HG03095 (cell line): ENCODE data around the gene DAO.
"Not testable (repeated sequence)": the region's sequence is repeated elsewhere in the genome, so short reads cannot be mapped to it uniquely, and the experiment has no call there.

Experiments used
- ATAC-seq: cut with Tn5 transposase; IDR thresholded peaks from one replicate; pipeline ENCODE4 v1.9.1; 2021; ENCODE audit warnings: moderate library complexity; ENCODE audit not compliant: unreplicated experiment

The DAO gene

DNA sequence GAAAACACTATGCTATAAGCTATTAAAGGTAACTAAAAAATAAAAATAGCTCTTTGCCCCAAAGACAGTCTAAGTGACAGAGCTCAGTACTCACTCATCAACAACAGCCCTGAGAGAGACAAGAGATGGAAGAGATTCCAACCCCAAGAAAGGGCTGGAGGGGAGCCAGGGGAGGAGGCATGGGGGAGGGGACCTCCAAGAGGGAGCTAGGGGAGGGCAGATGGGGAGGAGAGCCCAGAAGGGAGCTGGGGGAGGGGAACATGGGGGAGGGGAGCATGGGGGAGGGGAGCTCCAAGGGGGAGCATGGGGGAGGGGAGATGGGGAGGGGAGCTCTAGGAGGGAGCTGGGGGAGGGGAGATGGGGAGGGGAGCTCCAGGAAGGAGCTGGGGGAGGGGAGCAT is 30.2 kb upstream of the DAO start:
- no peak for ATAC-seq

DNA sequence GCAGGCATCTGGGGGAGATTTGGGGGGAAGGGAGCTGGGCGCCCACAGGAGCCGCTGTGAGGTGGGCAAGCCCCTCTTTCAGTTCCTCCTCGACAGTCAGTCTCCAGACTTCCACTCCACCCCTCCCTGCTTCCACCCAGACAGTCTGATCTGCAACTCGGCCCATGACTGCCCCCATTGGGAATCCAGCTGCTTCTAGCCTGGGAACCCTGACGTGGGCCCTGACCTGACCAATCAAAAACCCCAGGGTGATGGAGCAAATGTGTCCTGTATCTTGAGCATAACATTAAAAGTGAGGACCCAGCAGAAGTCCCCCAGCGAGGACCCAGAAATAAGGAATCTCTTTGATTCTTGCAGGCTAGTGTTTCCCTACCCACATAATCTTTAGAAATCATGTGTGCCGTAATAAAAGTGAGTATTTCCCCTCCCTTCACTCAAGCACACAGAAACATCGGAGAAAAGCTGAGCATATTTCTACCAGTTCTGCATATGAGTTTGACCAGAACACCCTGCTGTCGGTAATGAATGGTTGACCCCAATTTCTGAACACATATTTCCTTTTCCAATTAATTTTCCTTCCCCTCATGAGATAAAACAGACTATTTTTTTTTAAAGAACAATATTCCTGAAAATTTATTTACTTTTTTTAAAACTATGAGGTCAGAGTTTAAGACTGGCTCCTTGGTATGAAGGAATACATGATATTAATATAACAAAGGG is 28.9 kb upstream of the DAO start:
- no peak for ATAC-seq

DNA sequence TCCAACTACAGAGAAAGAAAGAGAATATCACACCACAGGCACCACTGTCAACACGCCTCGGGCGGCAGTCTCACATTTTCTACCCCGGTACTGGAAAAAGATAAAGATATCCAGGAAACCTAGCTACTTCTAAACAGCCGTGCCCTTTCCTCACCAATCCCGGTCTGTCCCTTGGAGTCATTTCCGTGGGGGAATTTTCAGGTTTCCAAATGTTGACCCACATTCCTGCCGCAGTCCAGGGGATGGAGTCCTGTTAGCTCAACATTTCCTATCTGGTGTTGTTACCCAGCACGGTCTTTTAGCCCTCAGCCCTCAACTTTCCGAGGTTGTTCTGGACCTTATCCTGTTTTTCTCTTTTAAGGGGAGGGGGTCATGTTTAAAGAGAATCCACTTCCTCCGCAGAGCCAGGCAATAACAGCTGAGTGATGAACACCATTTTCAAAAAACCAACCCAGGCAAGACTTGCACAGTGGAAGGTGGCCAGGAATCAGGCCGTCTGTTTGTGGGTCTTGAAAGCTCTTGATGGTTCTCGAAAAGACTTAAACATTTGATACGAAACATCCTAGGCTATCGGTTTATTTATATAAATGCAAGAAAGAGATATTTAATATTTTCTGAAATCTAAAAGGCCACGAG is 27.1 kb upstream of the DAO start:
- no peak for ATAC-seq

DNA sequence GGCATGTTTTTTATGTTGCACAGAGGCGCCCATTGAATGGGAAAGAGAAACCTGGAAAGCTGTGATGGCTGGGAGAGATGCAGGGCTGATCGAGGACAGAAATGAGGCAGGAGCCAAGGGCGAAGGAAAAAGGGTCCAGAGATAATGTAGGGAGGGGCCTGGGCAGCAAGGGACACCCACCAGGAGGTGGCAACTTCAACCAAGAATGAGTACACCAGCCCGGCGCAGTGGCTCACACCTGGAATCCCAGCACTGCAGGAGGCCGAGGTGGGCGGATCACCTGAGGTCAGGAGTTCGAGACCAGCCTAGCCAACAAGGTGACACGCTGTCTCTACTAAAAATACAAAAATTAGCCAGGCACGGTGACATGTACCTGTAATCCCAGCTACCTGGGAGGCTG is 26.5 kb upstream of the DAO start:
- ATAC-seq: no peak

DNA sequence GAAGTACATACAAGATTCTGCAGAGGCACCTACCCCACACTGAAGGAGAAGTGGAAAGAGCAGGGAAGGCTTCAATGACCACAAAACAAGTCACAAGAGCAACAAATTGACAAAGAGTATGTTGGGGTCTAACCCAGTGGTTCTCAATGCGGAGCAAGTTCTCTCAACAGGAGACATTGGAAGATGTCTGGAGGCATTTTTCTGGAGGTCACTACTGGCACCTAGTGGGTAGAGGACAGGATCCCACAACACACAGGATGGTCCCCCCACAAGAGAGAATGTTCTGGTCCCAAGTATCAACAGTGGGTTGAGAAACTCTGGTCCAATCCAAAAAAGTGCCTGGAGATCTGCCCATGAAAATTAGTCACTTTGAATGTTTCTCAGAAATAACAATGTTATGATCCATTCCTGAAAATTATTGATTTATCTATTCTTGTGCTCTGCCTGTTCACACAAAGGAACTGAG is 25.9 kb upstream of the DAO start:
- no peak for ATAC-seq

DNA sequence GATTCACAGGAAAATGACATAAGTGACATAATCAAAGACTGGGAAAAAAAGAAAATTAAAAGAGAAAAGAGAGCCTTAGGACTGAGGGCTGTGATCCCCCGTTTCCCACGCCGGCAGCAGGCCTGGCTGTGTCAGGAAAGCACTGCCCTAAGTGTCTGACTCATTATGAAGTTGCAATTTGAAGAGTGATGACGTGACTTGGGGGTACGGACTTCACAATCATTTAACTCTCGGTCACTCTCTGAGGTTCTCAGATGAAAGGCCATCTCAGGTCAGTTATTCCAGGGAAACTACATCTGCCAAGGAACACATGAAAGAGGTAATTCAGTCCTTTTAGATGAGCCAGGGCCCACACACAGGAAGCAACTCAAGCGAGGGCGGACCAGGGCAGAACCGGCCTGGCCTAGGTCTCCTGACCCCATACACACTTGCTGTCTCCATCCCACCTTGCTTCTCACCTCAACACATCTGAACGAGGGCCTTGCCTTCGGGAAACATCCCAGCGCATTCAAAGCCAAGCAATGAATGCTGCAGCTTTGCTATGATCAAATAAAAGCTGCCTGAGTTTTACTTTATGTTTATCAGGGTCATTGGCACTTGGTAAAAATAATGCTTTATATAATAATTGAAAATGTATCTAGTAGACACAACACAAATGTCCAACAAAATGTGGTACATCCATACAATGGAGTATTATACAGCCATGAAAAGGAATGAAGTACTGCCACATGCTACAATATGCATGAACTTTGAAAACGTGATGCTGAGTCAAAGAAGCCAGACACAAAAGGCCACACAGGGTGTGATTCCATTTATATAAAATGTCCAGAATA is 25.2 kb upstream of the DAO start:
- ATAC-seq: peak; percentile 29

DNA sequence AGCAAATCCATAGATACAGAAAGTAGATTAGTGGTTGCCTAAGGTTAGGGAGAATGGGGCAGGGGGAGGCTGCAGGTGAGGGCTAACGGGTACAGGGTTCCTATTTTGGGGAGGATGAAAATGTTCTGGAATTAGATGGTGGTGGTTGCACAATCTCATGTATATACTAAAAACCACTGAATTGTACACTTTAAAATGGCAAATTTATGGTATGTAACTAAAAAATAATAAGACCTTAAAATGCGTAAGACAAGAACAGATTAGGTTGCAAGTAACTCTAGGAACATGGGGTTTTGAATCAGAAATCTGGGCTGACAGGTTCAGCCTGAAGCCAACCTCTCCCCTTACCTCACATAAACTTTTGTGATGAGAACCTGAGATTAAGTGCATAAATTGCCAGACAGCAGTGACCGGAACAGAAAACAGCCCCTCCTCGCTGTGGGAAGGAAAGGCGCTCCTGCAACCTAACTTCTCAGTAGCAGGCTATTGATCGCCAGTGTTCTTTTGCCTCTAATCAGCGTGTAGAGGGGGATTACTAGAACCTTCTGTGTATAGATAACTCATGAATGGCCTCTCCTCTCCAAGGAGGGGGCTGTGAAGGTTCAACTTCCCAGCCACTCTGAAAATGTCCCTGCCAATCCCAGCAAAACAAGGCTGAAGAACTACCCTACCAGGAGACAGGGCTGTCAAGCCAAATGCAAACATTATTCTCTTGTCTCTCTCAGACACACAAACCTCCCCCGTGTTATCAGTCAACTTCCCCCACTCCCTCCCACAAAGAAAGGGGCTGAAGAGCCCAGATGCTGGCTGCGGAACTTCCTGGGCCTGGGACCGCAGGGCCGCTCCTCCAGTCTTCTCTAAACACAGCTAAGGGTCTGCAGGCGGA is 24.4 kb upstream of the DAO start:
- no peak for ATAC-seq

DNA sequence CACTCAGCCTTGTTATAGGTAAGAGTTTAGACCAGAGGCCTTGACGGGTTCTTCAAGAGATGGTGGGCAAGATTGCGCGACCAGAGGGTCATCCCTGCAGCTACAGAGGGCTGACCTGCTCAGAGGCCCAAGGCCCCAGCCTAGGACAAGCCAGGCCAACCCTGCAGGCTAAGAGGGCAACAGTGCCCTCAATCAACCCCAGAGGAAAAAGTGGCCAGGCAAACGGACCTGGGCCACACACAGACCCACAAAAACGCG is 23.8 kb upstream of the DAO start:
- ATAC-seq: no peak

DNA sequence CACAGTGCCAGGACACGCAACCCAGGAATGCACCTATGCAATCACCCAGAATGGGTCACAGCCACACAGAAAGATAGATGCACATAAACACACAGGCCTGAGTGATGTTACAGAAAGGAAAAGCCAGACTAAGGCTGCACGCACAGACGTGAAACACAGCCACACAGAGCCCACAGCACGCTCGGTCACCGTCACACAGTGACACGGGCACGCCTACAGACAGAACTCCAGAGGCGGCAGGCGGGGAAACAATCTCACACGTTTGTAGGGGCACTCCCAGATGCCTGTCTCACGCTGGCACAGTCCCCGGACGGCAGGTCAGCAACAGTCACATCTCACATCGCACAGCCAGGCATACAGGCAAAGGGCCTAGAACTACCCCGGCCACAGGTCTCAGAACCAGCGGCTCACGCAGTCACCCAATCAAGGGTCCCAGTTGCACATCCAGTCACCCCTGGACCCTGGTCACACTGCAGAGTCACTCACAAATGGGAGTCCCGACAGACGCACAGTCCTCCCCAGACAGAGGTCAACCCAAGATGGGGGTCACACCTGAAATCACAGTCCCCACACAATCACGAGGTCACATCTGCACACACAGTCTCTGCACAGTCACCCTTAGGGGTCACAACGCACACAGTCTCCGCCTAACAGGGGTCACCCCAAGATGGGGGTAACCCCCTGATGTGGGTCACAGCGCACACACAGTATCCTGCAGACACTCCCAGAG is 23.3 kb upstream of the DAO start:
- peak; percentile 17 for ATAC-seq

DNA sequence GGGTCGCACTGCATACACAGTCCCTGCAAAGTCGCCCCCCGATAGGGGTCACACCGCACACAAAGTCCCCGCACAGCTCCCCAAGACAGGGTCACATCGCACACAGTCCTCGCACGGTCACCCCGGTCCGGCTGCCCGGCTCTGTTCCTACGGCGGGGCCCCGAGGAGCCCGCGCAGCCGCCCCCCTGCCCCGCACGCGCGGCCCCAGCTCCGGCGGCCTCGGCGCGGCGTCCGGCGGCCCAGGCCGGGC is 22.8 kb upstream of the DAO start:
- no peak for ATAC-seq

DNA sequence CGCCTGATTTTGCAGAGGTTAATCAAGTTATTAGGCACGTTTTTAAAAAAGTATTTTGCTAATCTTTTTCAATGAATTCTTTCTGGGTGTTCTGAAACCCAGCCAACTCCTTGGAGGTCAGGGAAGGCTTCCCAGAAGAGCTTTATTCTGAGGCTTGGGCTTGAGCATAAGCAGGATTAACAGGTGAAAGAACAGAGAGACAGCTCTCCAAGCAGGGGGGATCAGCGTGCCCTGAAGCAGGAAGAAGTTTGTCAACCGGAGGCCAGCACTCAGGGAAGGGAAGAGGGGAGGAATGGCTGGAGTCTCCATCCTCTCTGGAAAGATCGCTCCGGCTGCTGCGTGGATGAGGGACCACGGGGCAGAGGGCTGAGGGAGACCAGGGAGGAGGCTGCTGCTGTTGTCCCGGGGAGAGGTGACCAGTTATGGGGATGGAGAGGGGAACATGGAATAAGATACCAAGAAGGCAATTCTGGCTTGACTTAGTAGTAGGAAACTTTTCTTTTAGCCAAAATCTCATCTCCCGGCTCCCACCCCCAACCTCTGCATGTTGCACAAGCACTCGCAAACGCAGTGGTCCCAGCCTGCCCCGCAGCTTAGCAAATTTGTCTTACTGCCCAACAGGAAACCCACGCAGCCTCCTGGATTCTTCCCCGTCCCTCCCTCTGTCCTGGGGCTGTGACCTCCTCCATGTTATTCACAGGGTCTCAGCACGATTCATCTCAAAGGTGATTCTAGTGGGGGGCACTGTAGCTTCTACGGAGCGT is 21.4 kb upstream of the DAO start:
- ATAC-seq: no peak

DNA sequence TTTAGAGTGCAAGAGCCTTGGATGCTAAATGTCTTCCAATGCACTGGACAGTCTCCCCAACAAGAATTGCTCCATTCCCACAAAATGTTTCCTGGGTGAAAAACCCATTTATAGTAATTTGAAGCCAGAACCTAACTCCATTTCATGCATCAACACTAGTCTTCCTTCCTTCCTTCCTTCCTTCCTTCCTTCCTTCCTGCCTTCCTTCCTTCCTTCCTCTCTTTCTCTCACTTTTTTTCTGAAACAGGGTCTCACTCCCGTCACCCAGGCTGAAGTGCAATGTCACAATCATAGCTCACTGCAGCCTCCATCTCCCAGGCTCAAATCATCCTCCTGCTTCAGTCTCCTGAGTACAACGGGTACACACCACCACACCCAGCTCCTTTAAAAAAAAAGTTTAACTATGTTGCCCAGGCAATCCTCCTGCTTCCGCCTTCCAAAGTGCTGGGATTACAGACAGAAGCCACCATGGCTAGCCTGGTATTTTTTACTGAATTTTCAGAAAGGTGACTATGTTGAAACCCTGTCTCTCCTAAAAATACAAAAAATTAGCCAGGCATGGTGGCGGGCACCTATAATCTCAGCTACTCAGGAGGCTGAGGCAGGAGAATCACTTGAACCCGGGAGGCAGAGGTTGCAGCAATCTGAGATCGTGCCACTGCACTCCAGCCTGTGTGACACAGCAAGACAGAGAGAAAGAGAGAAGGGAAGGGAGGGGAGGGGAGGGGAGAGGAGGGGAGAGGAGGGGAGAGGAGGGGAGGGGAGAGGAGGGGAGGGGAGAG is 20.6 kb upstream of the DAO start:
- not testable (repeated sequence) for ATAC-seq

DNA sequence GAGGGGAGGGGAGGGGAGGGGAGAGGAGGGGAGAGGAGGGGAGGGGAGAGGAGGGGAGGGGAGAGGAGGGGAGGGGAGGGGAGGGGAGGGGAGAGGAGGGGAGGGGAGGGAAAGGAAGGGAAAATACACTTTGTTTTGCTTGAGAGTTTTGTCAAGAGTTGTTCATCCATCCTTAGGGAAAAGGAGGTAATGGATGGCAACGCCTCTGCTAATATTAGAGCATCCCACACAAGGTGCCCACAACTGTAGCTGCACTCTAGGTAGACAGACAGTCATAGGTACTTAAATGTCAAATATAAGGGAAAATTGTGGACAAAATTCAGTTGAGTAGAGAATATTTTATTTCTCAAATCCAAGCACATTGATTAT is 20.0 kb upstream of the DAO start:
- no peak for ATAC-seq

DNA sequence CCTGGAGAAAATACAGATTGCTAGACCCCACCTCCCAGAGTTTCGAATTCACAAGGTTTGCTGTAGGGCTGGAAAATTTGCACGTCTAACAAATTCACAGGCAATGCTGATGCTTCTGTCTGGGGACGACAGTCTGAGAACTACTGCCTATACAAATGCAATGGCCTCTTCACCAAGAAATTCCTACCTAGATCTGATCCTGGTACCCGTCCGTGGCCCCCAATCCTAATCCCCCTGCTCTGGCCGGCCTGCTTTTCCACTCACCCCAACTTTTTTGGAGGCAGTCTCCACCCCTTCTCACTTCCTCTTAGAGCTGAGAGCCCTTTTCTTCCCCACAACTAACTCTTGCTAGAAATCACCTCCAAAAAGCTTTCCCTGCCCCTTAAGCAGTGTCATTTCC is 19.4 kb upstream of the DAO start:
- ATAC-seq: no peak

DNA sequence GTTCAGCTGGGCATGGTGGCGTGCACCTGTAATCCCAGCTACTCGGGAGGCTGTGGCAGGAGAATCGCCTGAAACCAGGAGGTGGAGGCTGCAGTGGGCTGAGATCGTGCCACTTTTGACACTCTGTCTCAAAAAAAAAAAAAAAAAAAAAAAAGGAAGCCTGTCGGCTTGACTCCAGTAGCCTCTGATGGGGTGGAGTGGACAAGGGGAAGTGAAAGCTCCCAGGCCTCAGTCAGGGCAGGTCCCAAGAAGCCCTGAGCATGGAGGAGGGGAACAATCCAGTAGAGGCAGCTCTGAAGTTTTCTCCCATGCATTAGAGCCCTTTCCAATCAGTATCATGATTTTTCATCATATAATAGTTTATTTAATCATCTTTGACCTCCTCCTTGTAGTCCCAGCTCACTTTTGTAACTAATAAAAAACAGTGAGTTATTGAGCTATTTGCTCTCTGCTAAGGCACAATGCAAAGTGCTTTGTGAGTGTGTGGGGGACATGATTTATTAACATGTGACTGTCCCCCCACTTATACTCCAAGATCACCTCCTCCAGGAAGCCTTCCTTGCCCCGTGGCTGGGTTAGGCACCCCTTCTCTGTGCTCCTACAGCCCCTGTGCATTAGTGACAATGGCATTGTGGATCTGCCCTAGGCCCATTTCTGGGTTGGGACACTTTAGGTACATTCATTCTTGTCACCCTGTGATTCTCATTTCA is 17.9 kb upstream of the DAO start:
- ATAC-seq: no peak

DNA sequence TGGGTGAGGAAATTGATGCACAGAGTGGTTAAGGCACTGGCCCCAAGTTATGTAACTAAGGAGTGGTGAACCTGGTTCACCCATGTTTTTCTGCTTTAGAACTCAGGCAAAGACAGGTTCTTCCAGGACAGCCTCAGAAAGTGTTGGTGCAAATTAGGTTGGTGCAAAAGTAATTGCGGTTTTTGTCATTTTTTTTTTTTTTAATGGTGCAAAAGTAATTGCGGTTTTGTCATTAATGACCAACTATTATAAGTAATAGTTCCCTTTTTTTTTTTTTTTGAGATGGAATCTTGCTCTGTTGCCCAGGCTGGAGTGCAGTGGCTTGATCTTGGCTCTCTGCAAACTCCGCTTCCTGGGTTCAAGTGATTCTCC is 17.3 kb upstream of the DAO start:
- ATAC-seq: no peak

DNA sequence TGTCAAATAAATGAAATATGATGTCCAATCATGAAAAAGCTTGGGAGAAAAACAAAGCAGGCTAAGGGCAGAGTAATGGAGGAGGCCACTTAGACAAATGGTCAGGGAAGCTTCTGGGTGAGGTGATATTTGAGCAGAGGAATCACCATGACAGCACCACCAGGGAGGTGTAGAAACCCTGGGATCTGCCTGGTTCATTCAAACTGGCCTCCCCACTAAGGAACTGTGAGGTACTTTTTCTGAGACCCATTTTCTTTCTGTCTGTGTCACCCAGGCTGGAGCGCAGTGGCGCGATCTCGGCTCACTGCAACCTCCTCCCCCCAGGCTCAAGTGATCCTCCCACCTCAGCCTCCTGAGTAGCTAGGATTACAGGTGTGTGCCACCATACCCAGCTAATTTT is 14.7 kb upstream of the DAO start:
- no peak for ATAC-seq

DNA sequence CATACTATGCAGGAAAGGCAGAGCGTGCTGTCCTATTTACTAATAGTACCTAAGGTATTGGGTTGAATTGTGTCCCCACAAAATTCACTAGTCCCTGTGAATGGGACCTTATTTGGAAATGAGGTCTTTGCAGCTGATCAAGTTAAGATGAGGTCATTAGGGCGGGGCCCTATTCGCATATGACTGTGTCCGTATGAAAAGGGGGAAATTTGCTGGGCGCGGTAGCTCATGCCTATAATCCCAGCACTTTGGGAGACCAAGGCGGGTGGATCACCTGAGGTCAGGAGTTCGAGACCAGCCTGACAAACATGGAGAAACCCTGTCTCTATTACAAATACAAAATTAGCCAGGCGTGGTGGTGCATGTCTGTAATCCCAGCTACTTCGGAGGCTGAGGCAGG is 13.8 kb upstream of the DAO start:
- ATAC-seq: not testable (repeated sequence)

DNA sequence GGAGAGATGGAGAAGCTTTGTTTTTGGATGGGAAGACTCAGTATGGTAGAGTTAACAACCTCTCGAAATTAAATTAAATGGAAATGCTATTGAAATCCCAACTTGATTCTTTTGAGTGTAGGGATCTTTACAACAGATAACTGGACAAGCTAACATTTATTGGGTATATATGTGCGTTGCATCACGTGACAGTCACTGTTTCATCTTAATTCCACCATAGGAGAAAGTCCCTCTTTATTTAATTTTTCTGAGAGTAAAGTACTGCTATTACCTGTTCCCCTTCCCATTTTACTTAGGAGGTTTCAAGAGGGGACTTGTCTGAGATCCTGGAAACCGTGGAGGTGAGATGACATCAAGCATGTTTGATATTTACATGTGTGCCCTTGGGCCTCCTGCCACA is 11.1 kb upstream of the DAO start:
- no peak for ATAC-seq
